SK-N-SH treated with all-trans-retinoic acid at 6 μM for 48 hours (cell line): ENCODE results near the gene SFRP2.

Source experiments
- ATAC-seq: fragments of 200-7000 bp; cut with Tn5 transposase; 3 replicates; pipeline ENCODE4 v1.9.1; 2020; ENCODE audit warnings: mild to moderate bottlenecking, moderate library complexity
- ARNTL ChIP-seq: fragments of 450-650 bp; formaldehyde crosslinking; IDR thresholded peaks from 2 replicates; pipeline ENCODE4 v1.5.0; 2020; ENCODE audit warnings: low read depth, mild to moderate bottlenecking, moderate library complexity, borderline replicate concordance
- CSDC2 ChIP-seq: fragments of 250-450 bp; sonication (Bioruptor Pico); IDR thresholded peaks from 2 replicates; pipeline ENCODE4 v1.5.0; 2020; ENCODE audit warnings: mild to moderate bottlenecking, moderate library complexity
- CSRNP3 ChIP-seq: fragments of 250-450 bp; sonication (Bioruptor Pico); IDR thresholded peaks from 2 replicates; pipeline ENCODE4 v1.5.1; 2021; ENCODE audit warnings: mild to moderate bottlenecking, moderate library complexity
- ESRRG ChIP-seq: fragments of 250-450 bp; sonication (Bioruptor Pico); IDR thresholded peaks from 2 replicates; pipeline ENCODE4 v1.6.1; 2021; ENCODE audit warnings: mild to moderate bottlenecking
- OSR1 ChIP-seq: fragments of 250-450 bp; sonication (Bioruptor Pico); IDR thresholded peaks from 2 replicates; pipeline ENCODE4 v1.8.0; 2022; ENCODE audit warnings: moderate library complexity, mild to moderate bottlenecking, inconsistent platforms
- PATZ1 ChIP-seq: fragments of 250-450 bp; sonication (Bioruptor Pico); IDR thresholded peaks from 2 replicates; pipeline ENCODE4 v1.8.0; 2020; ENCODE audit warnings: mild to moderate bottlenecking, moderate library complexity, borderline replicate concordance
- PPARA ChIP-seq: fragments of 250-450 bp; sonication (Bioruptor Pico); IDR thresholded peaks from 2 replicates; pipeline ENCODE4 v1.5.0; 2020; ENCODE audit warnings: mild to moderate bottlenecking, borderline replicate concordance
- RARB ChIP-seq: fragments of 250-450 bp; sonication (Bioruptor Pico); IDR thresholded peaks from 2 replicates; pipeline ENCODE4 v1.8.0; 2021; ENCODE audit warnings: mild to moderate bottlenecking, moderate library complexity
- SNAI2 ChIP-seq: fragments of 250-450 bp; sonication (Bioruptor Pico); IDR thresholded peaks from 2 replicates; pipeline ENCODE4 v1.5.0; 2020; ENCODE audit warnings: mild to moderate bottlenecking, moderate library complexity
- TOX ChIP-seq: fragments of 250-450 bp; sonication (Bioruptor Pico); IDR thresholded peaks from 2 replicates; pipeline ENCODE4 v1.8.0; 2021; ENCODE audit warnings: mild to moderate bottlenecking, moderate library complexity, borderline replicate concordance
- TSHZ2 ChIP-seq: fragments of 250-450 bp; sonication (Bioruptor Pico); IDR thresholded peaks from 2 replicates; pipeline ENCODE4 v1.5.0; 2020; ENCODE audit warnings: mild to moderate bottlenecking, moderate library complexity
- ZC3H10 ChIP-seq: fragments of 250-450 bp; sonication (Bioruptor Pico); IDR thresholded peaks from 2 replicates; pipeline ENCODE4 v1.5.1; 2021; ENCODE audit warnings: mild to moderate bottlenecking, moderate library complexity
- ZFP3 ChIP-seq: fragments of 250-450 bp; sonication (Bioruptor Pico); IDR thresholded peaks from 2 replicates; pipeline ENCODE4 v1.5.0; 2020; ENCODE audit warnings: mild to moderate bottlenecking, moderate library complexity
- ZNF565 ChIP-seq: fragments of 450-650 bp; formaldehyde crosslinking; conservative IDR thresholded peaks from 2 replicates; pipeline ENCODE4 v1.5.0; 2020; ENCODE audit warnings: low read depth, mild to moderate bottlenecking, moderate library complexity
- ZNF70 ChIP-seq: fragments of 450-650 bp; formaldehyde crosslinking; IDR thresholded peaks from 2 replicates; pipeline ENCODE4 v1.5.0; 2020; ENCODE audit warnings: mild to moderate bottlenecking, moderate library complexity
- ZNF8 ChIP-seq: fragments of 450-650 bp; formaldehyde crosslinking; IDR thresholded peaks from 2 replicates; pipeline ENCODE4 v1.5.0; 2020; ENCODE audit warnings: mild to moderate bottlenecking, moderate library complexity
- TF ChIP-seq, protein P1 (sequence below): fragments of 250-450 bp; sonication (Bioruptor Pico); IDR thresholded peaks from 2 replicates; pipeline ENCODE4 v1.5.1; 2020; ENCODE audit warnings: low read depth, mild to moderate bottlenecking, moderate library complexity
- TF ChIP-seq, protein P2 (sequence below): fragments of 250-450 bp; sonication (Bioruptor Pico); IDR thresholded peaks from 2 replicates; pipeline ENCODE4 v1.8.0; 2021; ENCODE audit warnings: low read depth, mild to moderate bottlenecking, moderate library complexity, borderline replicate concordance

SFRP2 gene

DNA sequence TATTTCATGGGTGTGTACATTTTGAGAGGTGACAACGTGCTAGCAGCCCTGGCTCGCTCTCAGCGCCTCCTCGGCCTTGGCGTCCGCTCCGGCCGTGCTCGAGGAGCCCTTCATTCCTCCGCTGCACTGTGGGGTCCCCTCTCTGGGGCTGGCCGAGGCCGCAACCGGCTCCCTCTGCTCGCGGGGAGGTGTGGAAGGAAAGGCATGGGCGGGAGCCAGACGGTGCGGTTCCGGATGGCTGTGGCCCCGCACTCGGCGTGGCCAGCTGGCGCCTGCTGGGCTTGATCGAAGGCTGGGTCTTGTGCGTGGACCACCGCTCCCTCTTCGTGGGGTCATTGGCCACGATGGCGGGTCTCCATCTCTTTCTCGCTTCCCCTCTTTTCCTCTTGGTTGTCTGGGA is 17.2 kb upstream of the SFRP2 start:
- TF ChIP-seq ZNF8 (no peak), CSDC2 (CRISPR knock-in tag) (no peak), PATZ1 (CRISPR knock-in tag) (no peak), CSRNP3 (no peak), ZC3H10 (CRISPR knock-in tag) (no peak), OSR1 (CRISPR knock-in tag) (no peak)
- TF ChIP-seq, protein P1, sequence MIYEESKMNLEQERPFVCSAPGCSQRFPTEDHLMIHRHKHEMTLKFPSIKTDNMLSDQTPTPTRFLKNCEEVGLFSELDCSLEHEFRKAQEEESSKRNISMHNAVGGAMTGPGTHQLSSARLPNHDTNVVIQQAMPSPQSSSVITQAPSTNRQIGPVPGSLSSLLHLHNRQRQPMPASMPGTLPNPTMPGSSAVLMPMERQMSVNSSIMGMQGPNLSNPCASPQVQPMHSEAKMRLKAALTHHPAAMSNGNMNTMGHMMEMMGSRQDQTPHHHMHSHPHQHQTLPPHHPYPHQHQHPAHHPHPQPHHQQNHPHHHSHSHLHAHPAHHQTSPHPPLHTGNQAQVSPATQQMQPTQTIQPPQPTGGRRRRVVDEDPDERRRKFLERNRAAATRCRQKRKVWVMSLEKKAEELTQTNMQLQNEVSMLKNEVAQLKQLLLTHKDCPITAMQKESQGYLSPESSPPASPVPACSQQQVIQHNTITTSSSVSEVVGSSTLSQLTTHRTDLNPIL (CRISPR knock-in tag), result no peak
- no peak for ATAC-seq

DNA sequence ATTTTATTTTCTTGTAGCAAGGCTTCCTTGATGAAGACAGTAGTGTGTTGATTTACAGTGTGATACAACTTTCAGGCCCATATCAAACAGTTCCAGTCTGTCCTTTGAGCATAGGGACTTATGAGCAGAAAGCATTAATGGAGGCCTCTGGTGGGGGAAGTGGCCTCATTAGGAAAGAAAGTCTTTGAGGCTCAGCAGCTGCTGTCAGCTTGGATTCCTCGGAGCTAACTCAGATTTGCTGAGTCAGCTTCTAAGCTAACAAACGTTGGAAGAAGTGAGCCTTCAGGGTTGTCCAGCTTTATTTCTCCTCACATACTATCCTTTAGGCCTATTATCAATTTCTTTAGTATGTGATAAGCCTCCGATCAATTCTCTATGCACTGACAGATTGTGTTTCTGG is 15.8 kb upstream of the SFRP2 start:
- TF ChIP-seq ZFP3 (CRISPR knock-in tag) (no peak), OSR1 (CRISPR knock-in tag) (no peak), PPARA (CRISPR knock-in tag) (no peak), TSHZ2 (CRISPR knock-in tag) (no peak), ESRRG (CRISPR knock-in tag) (no peak), TOX (CRISPR knock-in tag) (no peak), ZNF70 (CRISPR knock-in tag) (no peak), PATZ1 (CRISPR knock-in tag) (no peak)
- TF ChIP-seq, protein P1 (CRISPR knock-in tag), result no peak
- TF ChIP-seq, protein P2, sequence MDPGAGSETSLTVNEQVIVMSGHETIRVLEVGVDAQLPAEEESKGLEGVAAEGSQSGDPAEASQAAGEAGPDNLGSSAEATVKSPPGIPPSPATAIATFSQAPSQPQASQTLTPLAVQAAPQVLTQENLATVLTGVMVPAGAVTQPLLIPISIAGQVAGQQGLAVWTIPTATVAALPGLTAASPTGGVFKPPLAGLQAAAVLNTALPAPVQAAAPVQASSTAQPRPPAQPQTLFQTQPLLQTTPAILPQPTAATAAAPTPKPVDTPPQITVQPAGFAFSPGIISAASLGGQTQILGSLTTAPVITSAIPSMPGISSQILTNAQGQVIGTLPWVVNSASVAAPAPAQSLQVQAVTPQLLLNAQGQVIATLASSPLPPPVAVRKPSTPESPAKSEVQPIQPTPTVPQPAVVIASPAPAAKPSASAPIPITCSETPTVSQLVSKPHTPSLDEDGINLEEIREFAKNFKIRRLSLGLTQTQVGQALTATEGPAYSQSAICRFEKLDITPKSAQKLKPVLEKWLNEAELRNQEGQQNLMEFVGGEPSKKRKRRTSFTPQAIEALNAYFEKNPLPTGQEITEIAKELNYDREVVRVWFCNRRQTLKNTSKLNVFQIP (CRISPR knock-in tag), result no peak

GRCh38 chr4:153799694-153800074 is 10.8 kb upstream of the SFRP2 start:
- ATAC-seq, result no peak
- TF ChIP-seq, protein P2 (CRISPR knock-in tag), result no peak
- TF ChIP-seq SNAI2 (CRISPR knock-in tag), result no peak
- no peak for TF ChIP-seq ZNF70 (CRISPR knock-in tag)
- TF ChIP-seq PATZ1 (CRISPR knock-in tag), result no peak
- no peak for TF ChIP-seq RARB (CRISPR knock-in tag)
- TF ChIP-seq TOX (CRISPR knock-in tag), result no peak
- TF ChIP-seq ZNF8, result no peak
- TF ChIP-seq, protein P1 (CRISPR knock-in tag), result no peak
- no peak for TF ChIP-seq ZNF565 (CRISPR knock-in tag)
- no peak for TF ChIP-seq ARNTL (CRISPR knock-in tag)
- TF ChIP-seq OSR1 (CRISPR knock-in tag), result no peak
- TF ChIP-seq PPARA (CRISPR knock-in tag), result no peak
- no peak for TF ChIP-seq ZFP3 (CRISPR knock-in tag)

More for the DNA sequence above, 15.8 kb upstream of the SFRP2 start:
- ATAC-seq, result no peak
